HG03439 (cell line): ENCODE data around the gene CD2.
"Not testable (repeated sequence)": the region's sequence is repeated elsewhere in the genome, so short reads cannot be mapped to it uniquely, and the experiment has no call there.

Experiments used
- ATAC-seq: cut with Tn5 transposase; IDR thresholded peaks from one replicate; pipeline ENCODE4 v1.9.1; 2021; ENCODE audit warnings: mild to moderate bottlenecking, moderate library complexity; ENCODE audit not compliant: unreplicated experiment

CD2 gene

DNA sequence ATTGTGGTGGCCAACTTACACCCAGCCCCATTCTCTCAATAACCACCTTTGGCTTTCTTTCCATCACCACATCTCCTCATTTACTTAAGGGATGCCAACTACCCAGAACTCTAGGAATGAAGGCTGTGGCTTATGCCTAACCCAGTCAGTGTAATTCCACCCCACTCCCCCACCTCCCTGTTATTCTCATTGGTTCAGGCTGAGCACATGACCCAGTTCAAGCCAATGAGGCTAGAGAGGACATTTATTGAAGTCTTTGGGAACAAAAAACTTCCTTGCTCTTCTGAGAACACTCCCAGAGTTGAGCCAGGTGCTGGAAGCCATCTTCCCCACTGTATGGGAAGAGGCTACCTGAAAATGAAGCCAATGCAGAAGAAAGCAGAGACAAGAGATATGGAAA lies 22.8 kb upstream of the CD2 start:
- no peak for ATAC-seq

DNA sequence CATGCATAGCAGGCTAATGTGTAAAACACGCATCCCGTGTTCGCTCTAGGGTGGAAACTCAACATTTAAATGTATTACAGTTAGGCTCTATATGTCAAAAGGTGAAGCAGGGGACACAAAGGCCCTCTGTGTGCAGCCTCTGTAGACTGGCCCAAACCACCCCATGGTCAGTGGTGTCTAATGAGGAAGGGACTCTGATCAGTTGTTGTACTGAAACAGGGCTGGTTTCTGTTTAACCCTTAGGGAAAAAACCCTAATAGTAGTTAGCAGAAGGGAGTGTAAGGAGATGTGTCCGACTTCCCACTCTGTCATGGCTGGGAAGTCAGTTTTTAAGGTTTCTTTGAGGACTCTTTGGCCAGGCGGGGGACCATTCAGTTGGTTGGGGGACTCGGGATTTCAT lies 21.5 kb upstream of the CD2 start:
- ATAC-seq: no peak

DNA sequence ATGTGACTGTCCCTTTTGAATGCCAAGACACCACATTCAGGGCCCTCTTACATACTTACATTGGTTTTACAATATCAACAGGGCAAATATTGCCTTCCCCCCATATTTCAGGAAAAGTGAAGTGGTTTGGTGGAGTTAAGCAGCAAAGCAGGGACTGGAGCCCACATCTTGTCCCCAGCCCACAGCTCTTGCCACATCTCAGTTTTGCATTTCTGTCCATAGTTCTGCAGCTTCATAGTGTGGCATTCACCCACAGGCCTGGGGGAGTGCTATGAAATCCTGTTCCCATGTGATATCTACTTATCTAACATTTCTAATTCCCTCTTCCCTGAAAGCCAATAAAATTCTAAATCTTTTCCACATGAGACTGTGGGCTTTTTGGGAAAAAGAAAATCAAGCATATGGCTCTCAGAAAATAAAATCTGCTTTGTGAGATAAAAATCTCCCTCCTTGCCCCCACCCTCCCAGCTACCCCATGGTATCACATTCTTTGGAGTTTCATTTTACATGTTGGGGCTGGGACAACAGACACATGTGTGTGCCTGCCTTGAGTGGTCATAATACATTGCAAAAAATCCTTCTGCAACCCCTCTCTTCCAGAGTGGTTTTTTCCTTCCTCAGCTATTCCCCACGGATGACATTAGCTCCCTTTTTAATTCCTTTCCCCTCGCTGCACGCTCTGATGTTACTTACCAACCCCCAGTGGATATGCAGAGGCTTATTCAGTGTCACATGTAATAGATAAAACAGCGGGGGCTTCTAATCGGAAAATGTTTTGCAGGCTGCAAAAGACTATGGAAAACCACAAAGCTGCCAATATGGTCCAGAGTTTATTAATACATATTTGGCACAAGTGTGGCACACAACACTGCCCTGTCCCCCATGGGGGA lies 20.5 kb upstream of the CD2 start:
- ATAC-seq: no peak

DNA sequence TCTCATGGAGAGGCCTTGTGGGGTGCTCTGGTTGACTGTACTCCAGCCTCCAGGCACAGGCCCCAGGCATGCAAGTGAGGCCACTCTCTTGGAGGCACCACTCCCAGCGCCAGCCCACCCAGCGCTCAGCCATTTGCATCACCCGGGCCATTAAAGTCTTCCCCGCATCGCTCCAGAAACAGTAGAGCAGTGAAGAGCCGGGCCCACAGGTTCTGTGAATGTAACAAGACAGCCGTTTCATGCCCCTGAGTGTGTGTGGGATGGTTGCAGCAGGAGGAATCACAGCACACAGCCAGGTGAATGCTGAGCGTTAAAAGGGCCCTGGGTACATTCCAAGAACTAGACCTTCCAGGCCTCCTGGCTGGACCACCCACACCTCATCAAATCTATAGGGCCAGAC lies 19.0 kb upstream of the CD2 start:
- ATAC-seq: no peak

DNA sequence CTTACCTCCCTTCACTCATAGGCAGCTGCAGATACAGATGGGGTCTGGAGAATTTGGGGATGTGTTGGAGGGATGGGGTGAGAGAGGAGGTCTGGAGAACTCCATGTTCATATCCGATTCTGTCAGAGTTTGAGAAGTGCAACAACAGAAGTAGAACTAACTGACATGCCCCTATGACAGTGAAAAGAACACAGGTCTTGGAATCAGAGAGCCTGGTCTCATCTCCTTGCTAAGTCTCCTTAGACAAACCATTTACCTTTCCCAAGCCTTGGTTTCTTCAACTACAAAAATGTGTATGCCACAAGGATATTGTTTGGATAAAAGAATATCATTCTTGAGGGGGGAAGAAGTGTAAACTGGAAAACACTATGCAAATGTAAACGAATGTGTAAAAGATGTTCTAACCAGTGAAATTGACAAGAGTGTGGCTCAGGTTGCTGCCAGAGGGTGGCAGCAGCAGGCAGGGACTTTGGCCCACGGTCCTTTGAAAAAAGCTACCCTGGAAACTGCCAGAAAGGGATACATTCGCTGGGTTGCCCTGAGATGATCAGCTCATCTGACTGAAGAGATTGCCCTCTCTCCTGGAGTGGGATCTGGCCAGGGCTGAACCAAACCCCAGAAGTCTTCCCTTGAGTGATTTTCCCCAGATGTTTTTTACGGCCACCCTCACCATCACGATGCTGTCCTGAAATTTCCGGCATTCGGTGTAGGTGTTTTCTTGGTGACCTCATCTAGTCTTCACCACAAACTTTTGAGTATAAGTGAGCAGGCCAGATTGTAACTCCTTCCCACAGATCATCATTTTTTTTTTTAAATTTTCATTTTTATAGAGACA lies 17.0 kb upstream of the CD2 start:
- peak; percentile 55 for ATAC-seq

DNA sequence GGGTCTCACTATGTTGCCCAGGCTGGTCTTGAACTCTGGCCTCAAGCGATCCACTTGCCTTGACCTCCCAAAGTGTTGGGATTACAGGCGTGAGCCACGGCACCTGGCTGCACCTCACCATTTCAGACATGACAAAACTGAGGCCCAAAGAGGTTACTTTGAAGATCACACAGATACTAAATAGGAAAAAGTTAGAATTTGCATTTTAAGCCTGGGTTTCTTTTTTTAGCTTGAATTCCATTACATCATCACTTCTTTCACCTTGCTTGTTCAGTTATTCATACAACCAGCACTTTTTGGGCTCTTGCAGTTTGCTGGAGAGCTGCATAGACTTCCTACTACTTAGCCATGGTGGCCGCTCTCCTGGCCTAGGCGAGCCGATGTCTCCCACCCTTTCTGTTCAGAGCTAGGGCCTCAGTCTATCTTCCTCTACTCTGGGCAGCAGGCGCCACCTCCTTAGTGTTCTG lies 16.3 kb upstream of the CD2 start:
- peak; percentile 38 for ATAC-seq

DNA sequence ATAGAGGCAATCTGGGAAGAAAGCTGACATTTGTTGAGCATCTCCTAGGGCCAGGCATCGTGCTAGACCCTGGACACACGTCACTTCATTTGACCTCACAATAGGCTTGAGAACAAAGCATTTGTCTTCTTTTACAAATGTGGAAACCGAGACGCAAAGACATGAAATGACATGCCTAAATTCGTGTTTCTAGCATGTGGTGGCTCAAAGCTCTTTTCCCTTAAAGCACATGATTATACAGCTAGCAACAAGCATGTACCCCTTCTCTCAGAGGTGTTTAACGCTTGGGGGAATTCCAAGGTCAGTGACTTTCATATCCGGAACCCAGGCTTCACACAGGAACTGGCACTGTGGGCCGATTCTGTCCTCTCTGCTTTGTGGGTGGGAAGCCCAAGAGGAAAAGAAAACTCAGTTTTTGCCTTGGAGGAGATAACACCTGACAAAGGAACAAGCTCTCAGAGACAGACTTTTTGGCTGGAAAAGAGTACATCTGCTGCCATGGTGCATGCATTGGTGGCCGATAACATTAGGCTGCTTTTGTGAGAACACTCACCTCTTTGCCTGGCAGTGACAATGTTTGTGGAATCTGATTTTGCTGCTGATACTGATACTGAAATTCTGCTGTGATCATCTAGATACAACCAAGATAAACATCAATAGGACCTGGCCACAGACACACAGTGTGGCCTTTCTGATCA lies 15.4 kb upstream of the CD2 start:
- ATAC-seq: peak; percentile 47

DNA sequence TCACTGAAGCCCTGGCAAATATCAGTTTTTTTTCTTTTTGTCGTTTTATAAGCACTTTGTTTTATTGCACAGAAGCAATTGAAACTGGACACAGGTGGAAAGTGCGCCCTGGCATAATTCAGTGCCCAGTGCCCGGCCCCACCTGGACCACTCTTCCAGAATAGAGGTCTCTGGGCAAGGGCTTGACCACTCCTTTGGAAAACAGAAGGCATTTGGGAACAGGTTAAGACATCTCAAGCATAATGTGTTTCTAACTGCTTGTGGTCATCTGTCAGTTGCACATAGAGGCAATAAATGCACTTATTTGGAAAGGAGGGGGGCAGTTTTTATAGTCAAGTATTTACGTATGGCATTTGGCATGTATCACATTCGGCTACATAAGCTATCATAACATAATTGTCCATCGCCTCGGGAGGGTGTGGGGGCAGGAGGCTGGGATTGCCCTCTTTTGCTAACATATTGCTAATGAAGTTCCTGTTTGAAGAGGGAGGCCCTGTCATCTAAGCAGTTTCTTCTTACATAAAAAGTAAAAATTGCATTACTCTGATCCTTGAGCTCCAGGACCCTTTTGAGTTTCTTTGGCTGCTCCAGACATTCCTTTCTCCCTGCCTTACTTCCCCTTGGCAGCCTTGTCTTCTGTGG lies 14.7 kb upstream of the CD2 start:
- ATAC-seq: no peak

DNA sequence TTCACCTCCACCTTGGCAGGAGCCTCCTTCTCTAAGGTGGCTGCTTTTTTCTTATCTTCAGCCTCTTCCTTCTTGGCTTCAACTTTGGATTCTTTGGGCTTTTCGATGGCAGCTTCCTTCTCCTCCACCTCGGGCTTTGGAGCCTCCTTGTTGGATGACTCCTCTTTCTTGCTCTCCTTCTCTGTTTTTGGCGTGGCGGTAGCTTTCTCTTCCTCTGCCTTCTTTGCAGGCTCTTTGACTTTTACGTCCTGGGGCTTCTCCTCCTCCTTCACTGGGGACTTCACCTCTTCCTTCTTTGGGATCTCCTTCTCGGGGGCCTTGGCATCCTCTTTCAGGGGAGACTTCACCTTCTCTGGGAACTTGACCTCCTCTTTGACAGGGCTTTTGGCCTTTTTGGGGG lies 13.9 kb upstream of the CD2 start:
- no peak for ATAC-seq

DNA sequence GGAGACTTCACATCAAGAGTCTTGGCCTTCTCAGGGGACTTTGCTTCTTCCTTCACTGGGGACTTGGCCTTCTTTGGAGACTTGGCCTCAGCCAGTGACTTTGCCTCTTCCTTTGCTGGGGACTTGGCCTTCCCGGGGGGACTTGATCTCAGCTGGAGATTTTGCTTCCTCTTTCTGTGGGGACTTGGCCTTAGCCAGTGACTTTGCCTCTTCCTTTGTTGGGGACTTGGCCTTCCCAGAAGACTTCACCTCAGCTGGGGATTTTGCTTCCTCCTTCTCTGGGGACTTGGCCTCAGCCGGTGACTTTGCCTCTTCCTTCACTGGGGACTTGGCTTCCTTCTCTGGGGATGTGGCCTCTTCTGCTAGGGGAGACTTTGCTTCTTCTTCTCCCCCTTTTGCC lies 13.5 kb upstream of the CD2 start:
- ATAC-seq: no peak

DNA sequence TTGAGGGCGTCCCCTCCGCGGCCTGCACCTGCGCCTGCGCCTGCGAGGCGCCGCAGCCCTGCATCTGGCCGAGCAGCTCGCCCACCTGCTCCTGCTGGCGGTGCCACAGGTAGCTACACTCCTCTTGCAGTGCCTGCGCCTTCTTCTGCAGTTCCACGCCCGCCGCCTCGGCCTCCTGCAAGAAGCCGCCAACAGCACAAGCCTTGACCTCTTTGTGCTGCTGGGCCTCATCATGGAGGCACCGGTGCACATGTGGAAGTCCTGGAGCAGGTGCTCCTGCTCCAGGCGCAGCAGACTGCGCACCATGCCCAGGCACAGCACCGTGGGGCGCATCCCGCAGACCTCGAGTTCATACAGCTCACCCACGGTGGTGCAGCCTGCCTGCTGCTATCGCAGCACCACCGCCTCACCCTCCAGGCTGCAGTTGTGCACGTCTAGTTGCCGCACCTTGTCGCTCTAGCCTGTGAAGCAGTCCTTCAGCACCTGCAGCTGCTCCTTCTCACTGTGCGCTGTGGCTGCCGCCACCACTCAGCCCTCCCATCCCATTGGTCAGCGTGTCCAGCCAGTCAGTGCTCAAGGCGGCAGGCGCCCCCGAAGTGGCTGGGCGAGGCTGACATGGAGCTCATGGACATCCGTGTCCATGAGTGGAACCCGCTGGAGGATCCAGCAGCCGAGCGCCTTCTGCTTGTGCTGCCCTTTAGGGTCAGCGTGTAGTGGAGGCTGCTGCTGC lies 12.2 kb upstream of the CD2 start:
- no peak for ATAC-seq

DNA sequence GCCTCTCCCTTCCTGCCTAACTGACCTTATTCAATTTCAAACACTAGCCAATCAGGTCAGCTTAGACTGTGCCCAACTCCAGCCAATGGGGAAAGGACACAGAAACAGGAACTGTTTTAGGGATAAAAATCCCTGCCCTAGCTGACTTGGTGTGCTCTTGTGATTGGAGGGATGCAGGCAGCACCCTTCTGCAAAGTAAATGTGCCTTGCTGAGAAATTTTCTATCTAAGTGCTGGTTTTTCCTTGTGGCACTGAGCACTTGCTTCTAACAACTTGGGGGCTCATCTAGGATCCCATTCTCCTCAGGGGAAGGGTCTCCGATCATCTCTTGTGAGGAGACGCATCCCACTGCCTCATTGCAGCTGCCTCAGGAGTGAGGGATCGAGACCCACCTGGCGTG lies 10.7 kb upstream of the CD2 start:
- no peak for ATAC-seq

DNA sequence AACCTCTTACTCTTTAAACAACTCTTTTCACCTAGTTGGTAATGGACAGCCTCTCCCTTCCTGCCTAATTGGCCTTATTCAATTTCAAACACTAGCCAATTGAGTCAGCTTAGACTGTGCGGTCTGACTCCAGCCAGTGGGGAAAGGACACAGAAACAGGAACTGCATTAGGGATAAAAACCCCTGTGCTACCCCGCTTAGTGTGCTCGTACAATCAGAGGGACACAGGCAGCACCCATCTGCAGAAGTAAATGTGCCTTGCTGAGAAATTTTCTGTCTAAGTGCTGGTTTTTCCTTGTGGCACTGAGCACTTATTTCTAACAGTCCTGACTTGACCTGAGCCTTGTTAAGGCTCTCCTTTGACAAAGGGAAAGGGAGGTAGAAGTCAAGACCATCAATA lies 6.0 kb upstream of the CD2 start:
- ATAC-seq: no peak

DNA sequence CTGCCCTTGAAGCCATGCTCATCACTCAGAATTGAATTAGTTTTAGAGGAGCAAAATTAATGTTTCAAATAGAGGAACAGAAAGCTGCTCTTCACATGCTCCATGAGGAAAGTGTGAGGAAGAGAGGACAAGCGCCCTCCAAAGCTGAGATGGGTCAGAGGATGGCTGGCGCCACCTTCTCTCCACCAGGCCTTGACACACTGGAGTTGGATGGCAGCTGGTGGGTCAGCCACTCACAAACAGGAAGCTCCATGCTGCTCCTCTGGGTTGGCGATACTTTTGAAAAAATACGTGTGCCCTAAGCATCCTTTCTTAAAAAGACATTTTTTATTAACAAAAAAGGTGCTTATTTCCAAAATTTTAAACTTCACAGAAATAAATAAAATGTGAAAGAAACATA lies 3.1 kb upstream of the CD2 start:
- no peak for ATAC-seq

DNA sequence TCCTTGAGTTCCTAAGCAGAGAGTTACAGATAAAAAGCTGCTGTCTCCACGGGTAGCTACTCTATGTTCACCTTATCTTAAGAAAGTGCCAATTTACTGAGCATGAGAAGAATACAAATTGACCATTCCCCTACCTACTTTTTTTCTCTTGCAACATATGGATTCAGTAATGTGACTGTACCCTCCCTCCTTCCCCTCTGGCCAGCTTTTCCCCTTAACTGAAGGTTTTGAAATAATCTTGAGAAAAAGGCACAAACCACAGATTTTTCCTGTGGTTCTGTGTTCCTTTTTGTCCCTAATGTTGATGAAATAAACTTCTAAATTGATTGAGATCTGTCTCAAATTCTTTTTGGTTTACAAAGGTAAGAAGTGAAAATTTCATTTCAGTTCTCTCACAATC lies 2.6 kb upstream of the CD2 start:
- no peak for ATAC-seq

DNA sequence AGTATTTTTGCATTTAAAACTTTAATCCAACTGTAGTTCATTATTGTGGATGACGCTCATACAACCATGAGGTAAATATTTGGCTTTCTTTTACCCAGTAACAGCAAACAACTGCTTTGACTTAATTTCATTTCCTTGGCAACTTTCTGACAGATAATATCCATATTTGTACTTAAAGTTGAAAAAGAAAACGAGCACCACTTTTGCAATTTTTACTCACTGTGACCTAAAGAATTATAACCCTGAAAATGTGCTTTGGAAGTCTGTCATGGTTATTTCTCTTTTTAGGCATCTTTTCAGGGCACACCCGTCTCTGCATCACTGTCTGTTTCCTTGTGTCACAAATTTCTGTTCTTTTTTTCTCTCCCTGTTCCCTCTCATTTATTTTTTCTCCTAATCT lies 918 bp upstream of the CD2 start:
- ATAC-seq: no peak

DNA sequence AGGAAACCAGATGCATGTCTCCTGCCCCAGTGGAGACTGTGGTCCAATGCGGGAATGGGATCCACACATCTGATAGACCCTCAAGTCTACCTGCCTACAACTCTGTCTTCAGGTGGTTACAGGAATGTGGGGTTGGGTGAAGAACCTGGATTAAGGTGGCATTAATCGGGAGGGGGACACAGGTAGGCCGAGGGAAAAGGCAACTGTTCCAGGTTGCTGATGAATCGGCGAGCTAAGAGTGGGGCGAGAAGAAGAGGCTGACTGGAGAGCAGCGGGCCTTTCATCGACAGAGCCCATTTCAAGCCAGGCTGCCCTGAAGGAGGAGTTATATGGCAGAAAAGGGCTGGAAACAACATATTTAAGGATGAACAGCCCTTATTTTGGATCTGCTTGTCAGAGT lies 836 bp downstream of the CD2 start:
- no peak for ATAC-seq

DNA sequence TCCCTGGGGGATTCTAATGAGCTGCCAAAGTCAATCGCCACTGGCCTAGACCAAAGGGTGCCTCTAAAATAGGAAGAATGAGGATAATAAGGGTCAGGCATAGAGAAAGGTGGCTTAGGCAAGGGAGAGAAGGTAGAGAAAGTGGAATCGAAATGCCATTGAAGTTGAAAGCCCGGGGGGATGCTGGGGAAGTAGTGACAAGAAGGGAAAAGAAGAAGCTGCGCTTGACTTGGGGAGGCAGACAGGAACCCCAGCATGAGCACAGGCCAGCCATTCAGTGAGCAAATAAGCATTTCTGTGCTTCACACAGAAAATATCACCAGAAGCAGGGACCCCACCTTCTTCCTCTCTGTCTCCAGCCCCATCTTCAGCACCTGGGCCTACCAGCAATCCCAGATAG lies 1.5 kb downstream of the CD2 start:
- ATAC-seq: no peak

DNA sequence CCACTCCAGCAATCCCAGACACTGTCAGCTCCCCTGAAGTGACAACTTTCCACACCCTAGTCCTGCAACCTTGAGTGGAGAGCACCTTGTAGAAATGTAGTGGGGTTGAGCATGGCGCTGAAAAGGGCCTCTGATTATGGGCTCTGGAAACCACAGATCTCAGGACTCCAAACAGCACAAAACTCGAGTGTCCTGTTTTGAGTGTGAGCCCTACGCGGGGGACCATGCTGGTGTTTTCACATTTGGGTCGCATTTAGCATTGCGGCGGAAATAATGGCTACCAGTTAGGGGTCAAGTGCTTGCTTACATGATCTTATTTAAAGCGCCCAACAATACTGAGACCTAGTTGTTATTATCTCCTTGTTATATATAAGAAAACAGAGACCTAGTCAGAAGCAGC lies 1.9 kb downstream of the CD2 start:
- ATAC-seq: not testable (repeated sequence)

DNA sequence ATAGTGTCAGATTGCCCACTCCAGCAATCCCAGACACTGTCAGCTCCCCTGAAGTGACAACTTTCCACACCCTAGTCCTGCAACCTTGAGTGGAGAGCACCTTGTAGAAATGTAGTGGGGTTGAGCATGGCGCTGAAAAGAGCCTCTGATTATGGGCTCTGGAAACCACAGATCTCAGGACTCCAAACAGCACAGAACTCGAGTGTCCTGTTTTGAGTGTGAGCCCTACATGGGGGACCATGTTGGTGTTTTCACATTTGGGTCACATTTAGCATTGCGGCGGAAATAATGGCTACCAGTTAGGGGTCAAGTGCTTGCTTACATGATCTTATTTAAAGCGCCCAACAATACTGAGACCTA lies 4.2 kb downstream of the CD2 start:
- not testable (repeated sequence) for ATAC-seq
